Measurements from ENCODE around the gene MAP2K5. TPM values are rescaled to one million over a fixed set of nuclear protein-coding genes. Genes with fewer than 3 reads are reported as not detected.
A peak's percentile ranks its signal among the peaks of the same experiment; 100 is the strongest.

MAP2K5 gene
- total RNA-seq, 1 experiment from 2014 or later, result 15.0 TPM

DNA sequence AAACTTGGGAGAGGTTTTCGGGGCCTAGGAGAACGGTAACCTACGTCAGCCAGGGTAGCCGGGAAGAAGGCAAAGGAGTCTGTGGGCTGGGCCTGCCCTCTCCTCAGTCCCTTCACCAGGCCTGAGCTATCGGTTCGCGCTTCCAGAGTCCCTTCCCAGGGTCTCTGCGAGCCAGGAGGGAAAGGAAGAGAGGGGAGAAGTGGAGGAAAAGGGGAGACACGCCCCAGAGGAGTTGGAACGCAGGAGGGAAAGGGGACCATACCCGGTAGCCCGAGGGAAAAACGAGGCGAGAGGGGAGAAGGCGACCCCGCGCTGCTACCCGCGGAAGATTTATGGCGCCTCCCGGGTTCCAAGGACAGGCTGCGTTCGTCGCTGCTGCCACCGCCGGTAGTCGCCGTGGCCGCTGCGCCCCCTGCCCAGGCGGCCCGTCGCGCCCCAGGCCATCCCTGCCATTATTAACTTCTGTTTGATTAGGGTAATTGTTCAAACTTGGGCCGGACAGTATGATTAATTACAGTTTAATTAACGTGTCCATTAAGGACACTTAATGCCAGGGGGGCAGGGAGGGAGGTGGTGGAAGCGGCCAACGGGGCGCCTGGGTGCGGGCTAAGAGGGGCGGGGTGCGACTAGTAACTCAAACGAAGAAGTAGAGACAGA lies 279.4 kb downstream of the MAP2K5 start:
- WGBS (ENCODE audit: extremely low coverage, insufficient read length, low lambda C conversion rate), result no CpG with 5 or more reads among the region's 43 CpGs
- Histone ChIP-seq H2BK12ac (ENCODE audit: insufficient read length, low read depth, low read length) (no peak overlapping the region), H2AFZ (ENCODE audit: low read length) (no peak overlapping the region), H3K14ac (ENCODE audit: insufficient read depth, low read length) (no peak overlapping the region; the same call in 1 of the 2 replicates), H3K27me3 (ENCODE audit: insufficient read depth, low read length) (peaks cover 81% of the 10 kb centered on the region), H3K27ac (ENCODE audit: insufficient read length, low read depth, low read length) (no peak overlapping the region), H3K18ac (ENCODE audit: insufficient read length, low read depth, low read length) (no peak overlapping the region), H3T11ph (ENCODE audit: low read length) (no peak overlapping the region), H3K4ac (ENCODE audit: low read depth, low read length) (no peak overlapping the region), H3K79me1 (ENCODE audit: insufficient read depth, low read depth, low read length, poor library complexity, severe bottlenecking) (no peaks in the 10 kb centered on the region), H3K23ac (ENCODE audit: insufficient read length, low read depth, low read length) (no peak overlapping the region), H4K91ac (ENCODE audit: insufficient read length, low read depth, low read length) (no peak overlapping the region), H3K23me2 (ENCODE audit: insufficient read length, low read depth, low read length, poor library complexity, severe bottlenecking) (no peaks in the 10 kb centered on the region), H2BK15ac (ENCODE audit: low read depth, low read length) (no peak overlapping the region), H2BK120ac (ENCODE audit: low read depth, low read length, poor library complexity, severe bottlenecking) (no peak overlapping the region), H3K9ac (ENCODE audit: extremely low read depth, insufficient read length, low read length) (no peak overlapping the region), H3K4me1 (ENCODE audit: insufficient read depth, low read length) (0 out of 2 replicates have a peak, but pooled peaks cover 2% of the 10 kb centered on the region), H2BK20ac (ENCODE audit: low read depth, low read length, poor library complexity, severe bottlenecking) (no peak overlapping the region), H3K9me3 (ENCODE audit: control insufficient read depth, low read depth, low read length) (no peaks in the 10 kb centered on the region), H2BK5ac (ENCODE audit: insufficient read length, low read length) (no peak overlapping the region), H3K56ac (ENCODE audit: insufficient read length, low read depth, low read length) (no peak overlapping the region), H4K8ac (replicated peaks; ENCODE audit: insufficient read length, low read depth, low read length) (no peak overlapping the region), H4K5ac (ENCODE audit: insufficient read length, low read depth, low read length) (no peak overlapping the region), H2AK5ac (ENCODE audit: insufficient read length, low read length) (no peak overlapping the region), H4K20me1 (ENCODE audit: control insufficient read depth, insufficient read depth, insufficient read length) (peaks cover 3% of the 10 kb centered on the region), H3K79me2 (ENCODE audit: insufficient read depth, low read length) (no peaks in the 10 kb centered on the region), H3K4me2 (ENCODE audit: insufficient read depth, insufficient read length, low read length) (peak overlapping the region; percentile 34)
- TF ChIP-seq, protein P1, sequence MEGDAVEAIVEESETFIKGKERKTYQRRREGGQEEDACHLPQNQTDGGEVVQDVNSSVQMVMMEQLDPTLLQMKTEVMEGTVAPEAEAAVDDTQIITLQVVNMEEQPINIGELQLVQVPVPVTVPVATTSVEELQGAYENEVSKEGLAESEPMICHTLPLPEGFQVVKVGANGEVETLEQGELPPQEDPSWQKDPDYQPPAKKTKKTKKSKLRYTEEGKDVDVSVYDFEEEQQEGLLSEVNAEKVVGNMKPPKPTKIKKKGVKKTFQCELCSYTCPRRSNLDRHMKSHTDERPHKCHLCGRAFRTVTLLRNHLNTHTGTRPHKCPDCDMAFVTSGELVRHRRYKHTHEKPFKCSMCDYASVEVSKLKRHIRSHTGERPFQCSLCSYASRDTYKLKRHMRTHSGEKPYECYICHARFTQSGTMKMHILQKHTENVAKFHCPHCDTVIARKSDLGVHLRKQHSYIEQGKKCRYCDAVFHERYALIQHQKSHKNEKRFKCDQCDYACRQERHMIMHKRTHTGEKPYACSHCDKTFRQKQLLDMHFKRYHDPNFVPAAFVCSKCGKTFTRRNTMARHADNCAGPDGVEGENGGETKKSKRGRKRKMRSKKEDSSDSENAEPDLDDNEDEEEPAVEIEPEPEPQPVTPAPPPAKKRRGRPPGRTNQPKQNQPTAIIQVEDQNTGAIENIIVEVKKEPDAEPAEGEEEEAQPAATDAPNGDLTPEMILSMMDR (conservative IDR thresholded peaks at IDR 0.05), result no peak
- H3K9me3 Mint-ChIP-seq, result peaks cover 5 to 8% of the 10 kb centered on the region in 2 experiments; a peak in 3 of 5 replicates
- DNase-seq, result no peak
- peaks cover 94% of the 10 kb centered on the region for H3K27me3 Mint-ChIP-seq (ENCODE audit: low read depth)
- H3K4me3 Mint-ChIP-seq, result peak overlapping the region; percentile 24 to 77
- H3K4me1 Mint-ChIP-seq, result peaks cover 27 to 53% of the 10 kb centered on the region in 2 experiments
- H3K27ac Mint-ChIP-seq, result no peak overlapping the region
- peaks cover 0 to 4% (median 0%) of the 10 kb centered on the region in 3 experiments; a peak in 4 of 7 replicates for H3K36me3 Mint-ChIP-seq (ENCODE audit: insufficient read depth in 1 of 3, low read depth in 3 of 3)
